HG03175 (cell line): ENCODE measurements around the gene CLPX.
"Not testable (repeated sequence)": the region's sequence is repeated elsewhere in the genome, so short reads cannot be mapped to it uniquely, and the experiment has no call there.

Experiments used
- ATAC-seq: cut with Tn5 transposase; IDR thresholded peaks from one replicate; pipeline ENCODE4 v1.9.1; 2021; ENCODE audit warnings: mild to moderate bottlenecking, moderate library complexity; ENCODE audit not compliant: unreplicated experiment

CLPX gene

DNA sequence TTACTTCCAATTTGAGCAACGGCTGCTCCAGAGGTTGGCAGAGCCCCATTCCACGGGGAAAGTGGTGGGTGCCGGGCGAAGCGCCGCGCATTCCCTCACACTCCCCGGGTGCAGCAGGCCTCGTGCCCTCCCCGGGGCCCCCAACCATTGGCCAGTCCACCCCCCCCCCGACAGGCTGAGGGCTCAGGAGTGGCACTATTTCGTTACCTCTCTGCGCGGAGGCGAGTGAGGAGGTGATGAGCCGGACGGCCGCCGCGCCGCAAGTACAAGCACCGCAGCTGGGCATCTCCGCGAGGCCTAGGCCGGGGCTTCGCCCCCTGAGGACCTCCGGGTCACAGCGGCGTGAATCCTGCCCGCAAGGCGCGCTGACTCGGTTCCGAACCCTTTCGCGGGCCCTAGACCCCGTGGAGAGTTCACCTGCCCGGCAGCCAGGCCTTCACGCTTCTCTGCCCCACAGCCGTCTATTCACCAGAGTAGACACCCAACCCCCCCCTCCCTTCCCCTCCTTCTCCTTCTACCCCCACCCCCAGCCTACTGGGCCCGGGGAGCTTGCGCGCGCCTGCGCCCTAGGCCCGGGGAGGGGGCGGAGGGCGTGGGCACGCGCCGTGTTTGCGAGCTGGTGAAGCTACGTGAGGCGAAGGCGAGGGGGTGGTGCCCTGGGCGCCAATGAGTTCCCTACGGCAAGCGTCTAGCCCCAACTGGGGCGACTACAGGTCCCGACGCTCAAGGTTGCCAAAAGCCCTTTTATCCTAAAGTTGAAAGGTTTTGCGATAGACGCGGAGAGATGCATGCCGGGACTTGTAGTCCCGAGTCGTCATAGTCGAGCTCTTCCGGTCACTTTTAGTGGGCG lies at the start of gene CLPX:
TSS of gene CLPX (minus strand) at position 475 of the 850 bp plus-strand sequence. CDS start at position 286, 189 bp downstream.
- ATAC-seq, result peak; percentile 83

DNA sequence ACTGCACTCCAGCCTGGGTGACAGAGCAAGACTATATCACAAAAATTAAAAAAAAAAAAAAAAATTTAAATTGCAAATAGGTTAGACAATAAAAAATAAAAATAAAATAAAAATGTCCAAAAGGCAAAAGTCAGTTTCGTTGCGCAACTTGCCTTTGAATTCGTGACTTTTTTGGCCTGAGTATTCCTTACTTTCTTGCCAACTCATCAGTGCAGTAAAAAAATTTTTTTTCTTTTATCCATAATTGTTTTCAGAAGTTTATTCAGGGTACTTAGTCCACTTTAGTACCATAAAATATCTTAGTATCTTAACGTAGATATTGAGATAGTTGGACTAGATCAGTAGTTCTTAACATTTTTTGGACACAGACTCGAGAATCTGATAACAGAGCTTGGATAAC lies 48.6 kb upstream of the CLPX start:
- ATAC-seq, result no peak

DNA sequence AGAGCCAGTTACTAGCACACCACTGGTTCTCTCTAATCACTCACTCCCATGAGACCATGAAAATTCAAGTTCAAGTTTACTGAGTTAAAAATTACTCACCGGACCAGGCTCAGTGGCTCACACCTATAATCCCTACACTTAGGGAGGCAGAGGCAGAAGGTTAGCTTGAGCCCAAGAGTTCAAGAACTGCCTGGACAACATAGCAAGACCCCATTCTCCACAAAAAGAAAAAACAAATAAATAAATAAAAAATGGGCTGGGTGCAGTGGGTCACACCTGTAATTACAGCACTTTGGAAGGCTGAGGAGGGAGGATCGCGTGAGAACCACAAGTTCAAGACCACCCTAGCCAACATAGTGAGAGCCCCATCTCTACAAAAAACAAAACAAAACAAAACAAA lies 47.4 kb upstream of the CLPX start:
- ATAC-seq, result no peak

GRCh38 chr15:65231306-65231705 lies 46.2 kb upstream of the CLPX start:
- no peak for ATAC-seq

- ATAC-seq, result not testable (repeated sequence)
These were observed 41.8 kb upstream of the CLPX start for GRCh38 chr15:65226901-65227300.

DNA sequence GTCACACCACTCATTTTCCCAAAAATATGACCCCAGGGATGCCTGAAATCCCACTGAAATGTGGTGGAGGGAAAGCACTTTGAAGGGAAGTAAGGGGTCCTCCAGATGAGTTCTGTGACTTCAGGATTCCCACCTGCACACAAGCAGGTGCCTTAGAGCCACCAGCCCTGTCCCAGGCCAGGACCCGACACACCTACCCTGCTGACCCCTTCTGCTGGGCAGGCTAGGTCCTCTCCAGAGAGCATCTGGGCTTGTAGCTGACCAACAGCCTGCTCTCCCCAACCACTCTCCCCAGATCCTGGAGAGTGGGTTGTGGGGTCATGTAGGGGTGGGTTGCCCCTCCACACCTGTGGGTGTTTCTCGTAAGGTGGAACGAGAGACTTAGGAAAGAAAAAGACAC lies 41.1 kb upstream of the CLPX start:
- ATAC-seq, result no peak

- ATAC-seq, result no peak
These were observed 38.9 kb upstream of the CLPX start for GRCh38 chr15:65223996-65224395.

DNA sequence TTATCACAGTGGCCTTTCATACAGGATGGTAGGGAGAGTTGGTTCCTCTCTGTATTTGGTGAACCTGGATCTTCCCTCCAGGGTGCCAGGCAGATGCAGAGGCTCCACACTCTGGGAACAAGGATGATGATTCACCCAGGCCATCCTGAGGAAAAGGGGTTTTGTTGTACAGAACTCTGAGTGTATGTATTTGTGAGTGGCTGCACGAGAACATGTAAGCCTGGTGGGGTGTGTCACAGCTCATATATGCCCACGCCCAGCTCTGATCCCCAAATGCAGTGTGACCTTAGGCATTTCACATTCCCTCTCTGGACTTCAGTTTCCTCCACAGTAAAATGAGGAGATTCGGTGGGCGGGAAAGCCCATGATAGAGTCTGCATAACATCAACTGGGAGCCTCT lies 37.7 kb upstream of the CLPX start:
- ATAC-seq, result no peak

DNA sequence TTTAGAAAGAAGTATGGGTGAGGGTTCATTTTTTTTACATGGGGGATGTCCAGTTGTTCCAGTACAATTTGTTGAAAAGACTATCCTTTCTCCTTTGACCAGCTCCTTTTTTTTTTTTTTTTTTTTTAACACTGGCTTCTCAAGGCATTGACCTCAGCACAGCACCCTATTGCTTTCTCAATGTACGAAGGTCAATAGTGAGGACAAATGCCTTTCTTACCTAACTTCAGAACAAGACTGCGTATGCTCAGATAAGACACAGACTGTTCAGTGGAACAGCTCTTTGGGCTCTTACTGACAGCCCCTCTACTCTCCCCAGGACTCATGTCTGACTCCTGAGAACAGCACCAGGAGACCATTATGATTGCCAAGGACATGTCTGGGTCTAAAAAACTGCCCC lies 36.6 kb upstream of the CLPX start:
- no peak for ATAC-seq

- no peak for ATAC-seq
These were observed 34.0 kb upstream of the CLPX start for GRCh38 chr15:65219137-65219536.

- no peak for ATAC-seq
These were observed 32.7 kb upstream of the CLPX start for GRCh38 chr15:65217526-65218482.

DNA sequence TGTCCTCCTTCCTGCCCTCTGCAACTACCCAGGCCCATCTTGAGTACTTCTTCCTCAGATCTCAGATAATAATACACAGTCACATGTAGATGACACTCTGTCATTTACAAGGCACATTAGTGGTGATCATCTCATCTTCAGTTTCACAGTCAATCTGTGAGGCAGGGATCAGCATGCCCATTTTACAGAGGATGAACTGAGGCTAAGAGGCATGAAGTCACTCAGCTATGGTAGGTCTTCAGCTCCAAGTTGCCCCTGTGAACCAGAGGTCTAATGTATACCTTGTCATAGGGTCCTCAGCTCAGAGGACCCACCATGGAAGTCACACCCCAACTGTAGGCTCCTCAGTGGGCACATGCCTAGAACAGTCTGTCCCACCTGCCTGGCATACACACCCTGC lies 30.4 kb upstream of the CLPX start:
- ATAC-seq, result no peak

DNA sequence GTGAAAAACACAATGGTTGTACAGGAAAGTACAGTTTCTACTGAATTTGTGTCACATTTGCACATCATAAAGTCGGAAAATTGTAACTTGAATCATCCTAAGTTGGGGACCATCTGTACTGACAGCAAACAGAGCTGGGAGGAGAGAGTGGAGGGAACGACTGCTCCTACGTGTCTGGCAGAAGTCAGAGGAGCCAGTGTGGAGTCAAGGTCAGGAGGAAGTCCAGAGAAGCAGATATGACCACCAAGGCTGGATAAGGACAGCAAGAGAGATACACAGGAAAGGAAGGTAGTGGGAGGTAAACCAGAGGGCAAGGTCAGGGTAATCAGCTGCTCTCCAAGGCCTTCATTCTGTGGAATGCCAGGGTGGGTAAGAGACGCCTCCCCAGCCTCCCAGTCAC lies 28.9 kb upstream of the CLPX start:
- no peak for ATAC-seq

DNA sequence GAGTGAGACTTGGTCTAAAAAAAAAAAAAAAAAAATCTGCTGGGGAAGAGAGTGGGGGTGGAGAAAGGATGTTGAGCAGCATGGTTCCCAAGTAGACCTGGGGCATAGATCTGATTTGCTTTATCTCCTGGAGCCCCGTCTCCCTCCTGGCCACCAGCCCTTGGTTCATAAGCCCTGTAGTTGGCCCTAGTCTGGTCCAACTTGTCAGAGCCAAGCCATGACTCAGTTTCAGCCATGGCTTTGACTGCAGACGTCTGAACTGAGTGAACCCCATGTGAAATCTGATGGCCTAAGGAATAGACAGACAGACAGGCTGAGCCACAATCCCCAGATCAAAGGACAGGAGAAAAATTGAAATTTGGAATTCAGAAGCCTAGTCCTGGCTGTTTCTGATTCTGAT lies 28.1 kb upstream of the CLPX start:
- no peak for ATAC-seq

DNA sequence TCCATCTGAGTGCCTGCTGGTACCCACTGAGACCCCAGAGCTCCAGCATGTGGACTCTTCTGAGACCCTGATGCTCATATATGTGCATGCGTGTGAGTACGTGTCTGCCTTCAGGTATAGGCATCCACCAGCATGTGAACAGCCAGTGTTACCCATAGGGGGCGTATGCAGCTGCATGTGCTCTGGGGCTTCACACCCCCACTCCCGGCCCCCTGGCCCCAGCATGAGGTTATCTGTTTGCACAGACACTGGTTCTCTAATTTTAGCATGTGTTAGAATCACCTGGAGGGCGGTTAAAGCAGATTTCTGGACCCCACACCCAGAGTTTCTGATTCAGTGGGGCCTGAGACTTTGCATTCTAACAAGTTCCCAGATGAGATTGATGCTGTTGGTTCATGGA lies 27.0 kb upstream of the CLPX start:
- no peak for ATAC-seq

- ATAC-seq, result no peak
These were observed 26.4 kb upstream of the CLPX start for GRCh38 chr15:65211482-65211982.

DNA sequence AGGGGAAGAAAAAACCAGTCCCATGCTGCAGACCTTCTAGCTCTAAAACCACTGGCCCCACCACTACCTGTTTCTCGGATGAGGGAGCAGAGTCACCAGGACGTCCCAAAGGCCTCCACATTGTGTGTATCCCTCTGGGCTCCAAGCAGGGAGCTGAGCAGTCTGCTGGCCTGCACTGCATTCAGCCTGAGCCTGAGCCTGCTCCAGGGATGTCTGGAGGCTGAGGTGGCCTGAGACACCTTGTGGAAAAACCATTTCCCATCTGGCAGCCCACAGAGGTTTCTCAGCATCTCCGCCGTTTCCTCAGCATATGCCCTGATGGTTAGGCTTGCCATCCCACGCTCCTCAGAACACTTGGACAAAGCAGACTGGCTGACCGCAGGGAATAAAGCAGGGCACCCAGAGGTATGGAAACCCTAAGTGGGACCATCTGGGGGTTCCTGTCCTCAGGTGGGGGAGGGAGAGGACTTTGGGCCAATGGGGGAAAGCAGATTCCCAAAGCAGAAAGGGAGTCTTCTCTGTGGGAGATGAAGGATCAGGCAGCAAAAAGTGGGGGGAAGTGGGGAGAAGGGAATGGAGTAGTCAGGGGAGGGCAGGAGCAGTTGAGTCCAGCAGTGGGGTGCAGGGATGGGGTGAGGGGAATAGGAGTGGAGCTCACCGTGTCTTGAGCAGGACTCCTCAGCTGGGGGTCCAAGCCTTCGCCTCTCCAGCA lies 25.8 kb upstream of the CLPX start, which contains the start of gene CILP:
TSS of gene CILP (minus strand) at position 704 of the 712 bp plus-strand sequence. CDS start 1,718 bp downstream, outside the sequence.
- ATAC-seq, result no peak

DNA sequence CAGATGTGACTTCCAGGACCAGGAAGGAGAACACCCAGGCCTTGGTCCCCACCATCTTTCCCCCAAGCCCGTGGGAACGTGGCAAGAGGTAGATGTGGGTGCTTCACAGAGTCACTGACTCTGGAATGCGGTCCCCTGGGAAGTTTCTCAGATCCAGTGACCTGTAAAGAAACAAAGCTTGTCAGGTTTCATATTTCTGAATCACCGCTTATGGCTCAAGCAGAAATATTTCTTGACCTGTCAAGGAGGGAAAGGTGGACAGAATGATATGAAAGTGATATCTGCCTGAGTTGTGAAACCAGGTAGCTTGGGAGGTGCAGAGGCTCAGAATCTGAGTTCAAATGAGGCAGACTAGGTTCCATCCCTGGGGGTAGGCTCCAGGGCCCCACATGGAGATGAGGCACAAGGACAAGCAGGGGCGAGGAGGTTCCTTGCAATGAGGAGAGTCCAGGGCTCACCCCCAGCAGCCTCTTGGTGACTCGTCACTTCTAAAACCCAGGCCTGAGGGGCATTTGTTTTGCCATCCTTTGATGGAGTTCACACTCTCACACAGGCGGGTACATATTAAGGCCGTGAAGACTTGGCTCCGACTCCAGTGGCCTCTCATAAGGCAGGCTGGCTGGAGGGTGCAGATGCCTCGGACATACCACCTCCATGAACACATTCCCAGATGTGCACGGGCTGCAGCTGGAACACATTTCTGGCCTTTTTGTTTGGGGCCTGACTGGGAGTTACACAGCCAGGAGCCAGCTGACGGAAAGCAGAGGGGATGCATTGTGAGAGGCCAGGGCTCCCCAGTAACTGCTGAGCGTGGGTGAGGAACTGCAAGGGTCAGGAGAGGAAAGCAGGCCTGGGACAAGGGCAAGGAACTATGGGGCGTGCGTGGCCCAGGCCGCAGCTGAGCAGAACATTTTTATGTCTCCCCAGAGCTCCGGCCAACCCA lies 24.8 kb upstream of the CLPX start:
- ATAC-seq, result no peak

- ATAC-seq, result no peak
These were observed 23.5 kb upstream of the CLPX start for GRCh38 chr15:65208647-65209046.
